Mucosa of descending colon (tissue), 3 donors: ENCODE data around the gene C4orf17. TPM values are rescaled to one million over a fixed set of nuclear protein-coding genes. Genes with fewer than 3 reads are reported as not detected.
"Not testable (repeated sequence)": the region's sequence is repeated elsewhere in the genome, so short reads cannot be mapped to it uniquely, and the experiment has no call there.

Experiments used
- ATAC-seq: fragments of 200-7000 bp; cut with Tn5 transposase; one replicate; pipeline ENCODE4 v1.9.1; 2020; ENCODE audit warnings: mild to moderate bottlenecking, moderate library complexity
- DNase-seq, 3 donors: peaks; one replicate each; pipeline ENCODE4 v3.0.0-alpha.2; 2020
- H3K36me3 ChIP-seq: fragments of 200-600 bp; one replicate; pipeline ENCODE4 v1.8.0; 2021; ENCODE audit warnings: low read depth, mild to moderate bottlenecking
- H3K4me1 ChIP-seq: fragments of 200-600 bp; one replicate; pipeline ENCODE4 v1.8.0; 2021; ENCODE audit warnings: low read depth, mild to moderate bottlenecking
- H3K4me3 ChIP-seq: fragments of 200-600 bp; one replicate; pipeline ENCODE4 v1.8.0; 2021; ENCODE audit warnings: mild to moderate bottlenecking
- H3K9me3 ChIP-seq: fragments of 200-600 bp; one replicate; pipeline ENCODE4 v1.8.0; 2021; ENCODE audit warnings: mild to moderate bottlenecking
- CTCF ChIP-seq: fragments of 200-600 bp; IDR thresholded peaks from one replicate; pipeline ENCODE4 v1.8.0; 2022; ENCODE audit warnings: antibody characterized with exemption, mild to moderate bottlenecking
- intact Hi-C, 2 donors: fragments of 100-400 bp; cut with DNase I in 1 of 2; cut with micrococcal nuclease in 1 of 2; formaldehyde crosslinking; loops; one replicate each; pipeline versions ENCODE4 v1.11.0 to v1.11.1; 2022; cut with DNase I, micrococcal nuclease
- total RNA-seq, 3 donors: library from RNA; stranded (reverse); fragmentation: NEBNext Ultra II Directional in 2 of 3; extraction: Animal tissue kit (Norgen Biotek cat#: 25700) in 2 of 3; gene quantifications; one replicate each; pipeline versions ENCODE4 v1.2.1 to v1.2.4, GENCODE V29; 2021 to 2023
- donor health status: DM: no; HTN: no; CAD: no; lungs with moderate emphysema.
- donor health status: DM: no; HTN: no; CAD: no.
- donor health status: DM: no; HTN: yes; CAD: no.

The C4orf17 gene
- total RNA-seq, 3 donors from 2014 or later = not detected

- intact Hi-C loops = no loop called here
- no peak for TF ChIP-seq CTCF
- Histone ChIP-seq H3K4me3 (no peak overlapping the region), H3K4me1 (no peaks in the 10 kb centered on the region), H3K9me3 (no peaks in the 10 kb centered on the region), H3K36me3 (no peaks in the 10 kb centered on the region)
- ATAC-seq (no peak), DNase-seq (no peak)
These were observed 7.9 kb downstream of the C4orf17 start for GRCh38 chr4:99518601-99519295.

- Histone ChIP-seq H3K36me3 (no peaks in the 10 kb centered on the region), H3K4me1 (no peaks in the 10 kb centered on the region), H3K4me3 (no peak overlapping the region), H3K9me3 (no peaks in the 10 kb centered on the region)
- no peak for TF ChIP-seq CTCF
- intact Hi-C loops = no loop called here
- no peak for DNase-seq
- no peak for ATAC-seq
These were observed 18.4 kb downstream of the C4orf17 start for GRCh38 chr4:99529228-99529627.

GRCh38 chr4:99529956-99530355 is 19.1 kb downstream of the C4orf17 start:
- no peaks in the 10 kb centered on the region for H3K4me1 ChIP-seq
- intact Hi-C loops = no loop called here
- no peaks in the 10 kb centered on the region for H3K9me3 ChIP-seq
- DNase-seq = no peak
- no peak overlapping the region for H3K4me3 ChIP-seq
- H3K36me3 ChIP-seq = no peaks in the 10 kb centered on the region
- no peak for ATAC-seq
- TF ChIP-seq CTCF = no peak

GRCh38 chr4:99534699-99535098 is 23.9 kb downstream of the C4orf17 start:
- intact Hi-C loops, H3K36me3 ChIP-seq, ATAC-seq, DNase-seq, H3K4me3 ChIP-seq, H3K4me1 ChIP-seq, H3K9me3 ChIP-seq: not testable (repeated sequence)

- DNase-seq = peak in 1 of 3 donors; percentile 28
- Histone ChIP-seq H3K4me3 (no peak overlapping the region), H3K36me3 (no peaks in the 10 kb centered on the region), H3K9me3 (no peaks in the 10 kb centered on the region), H3K4me1 (no peaks in the 10 kb centered on the region)
- intact Hi-C loops = no loop called here
- ATAC-seq = no peak
- no peak for TF ChIP-seq CTCF
These were observed 25.4 kb downstream of the C4orf17 start for GRCh38 chr4:99536271-99536670.

GRCh38 chr4:99536848-99537247 is 26.0 kb downstream of the C4orf17 start:
- TF ChIP-seq CTCF = no peak
- DNase-seq (no peak), ATAC-seq (no peak)
- Histone ChIP-seq H3K9me3 (no peaks in the 10 kb centered on the region), H3K4me1 (no peaks in the 10 kb centered on the region), H3K36me3 (no peaks in the 10 kb centered on the region), H3K4me3 (no peak overlapping the region)
- intact Hi-C loops = no loop called here
